CD4-positive, alpha-beta memory T cell (primary cell): ENCODE data around the gene NEB. TPM values are rescaled to one million over a fixed set of nuclear protein-coding genes. Genes with fewer than 3 reads are reported as not detected.

Experiments
- CTCF ChIA-PET: fragments of 350-600 bp; sonication (Branson Sonifier 250); formaldehyde crosslinking; loops from one replicate; lab custom pipeline; 2021; ENCODE audit warnings: inconsistent platforms; ENCODE audit not compliant: partially characterized antibody; lab: Charles Lee
- POLR2A ChIA-PET: fragments of 350-600 bp; sonication (Branson Sonifier 250); formaldehyde crosslinking; loops from one replicate; lab custom pipeline; 2021; ENCODE audit not compliant: partially characterized antibody; lab: Charles Lee
- DNase-seq, 5 donors: peaks; one replicate each; pipeline versions ENCODE4 v3.0.0 to v3.0.0-alpha.2; 2020 to 2022; ENCODE audit warnings: mixed read lengths in 1 of 5
- H3K27ac ChIP-seq: one replicate; pipeline ENCODE4 v1.7.0; 2013; ENCODE audit warnings: low read depth, low read length
- H3K27me3 ChIP-seq: 2 replicates; pipeline ENCODE4 v1.7.0; 2013; ENCODE audit warnings: mild to moderate bottlenecking, low read length, moderate library complexity; ENCODE audit not compliant: insufficient read depth
- H3K36me3 ChIP-seq: 2 replicates; pipeline ENCODE4 v1.7.0; 2013; ENCODE audit warnings: mild to moderate bottlenecking, low read length, moderate library complexity; ENCODE audit not compliant: insufficient read depth
- H3K4me1 ChIP-seq: 2 replicates; pipeline ENCODE4 v1.7.0; 2013; ENCODE audit warnings: mild to moderate bottlenecking, low read length, moderate library complexity; ENCODE audit not compliant: insufficient read depth
- H3K4me3 ChIP-seq, 2 donors: one replicate each; pipeline ENCODE4 v1.7.0; 2013; ENCODE audit warnings: low read length in 2 of 2, mild to moderate bottlenecking in 1 of 2
- H3K9me3 ChIP-seq, 2 donors: one replicate each; pipeline ENCODE4 v1.7.0; 2013; ENCODE audit warnings: low read length in 2 of 2, control low read depth in 1 of 2; ENCODE audit not compliant: control insufficient read depth in 1 of 2
- H3K27ac Mint-ChIP-seq, 7 donors: one replicate each; pipeline ENCODE4 v1.8.0; 2020 to 2021; ENCODE audit warnings: mixed read lengths in 7 of 7, mild to moderate bottlenecking in 6 of 7, inconsistent platforms in 3 of 7, moderate library complexity in 3 of 7
- H3K27me3 Mint-ChIP-seq, 2 donors: one replicate each; pipeline ENCODE4 v1.8.0; 2020 to 2021; ENCODE audit warnings: mixed read lengths in 2 of 2
- H3K36me3 Mint-ChIP-seq, 2 donors: one replicate each; pipeline ENCODE4 v1.8.0; 2020 to 2021; ENCODE audit warnings: mixed read lengths in 2 of 2, inconsistent platforms in 1 of 2, mild to moderate bottlenecking in 1 of 2
- H3K4me1 Mint-ChIP-seq, 4 donors: one replicate each; pipeline ENCODE4 v1.8.0; 2020 to 2021; ENCODE audit warnings: mixed read lengths in 4 of 4, mild to moderate bottlenecking in 1 of 4
- H3K4me3 Mint-ChIP-seq, 8 donors: one replicate each; pipeline ENCODE4 v1.8.0; 2020 to 2021; ENCODE audit warnings: mixed read lengths in 8 of 8, mild to moderate bottlenecking in 7 of 8, moderate library complexity in 6 of 8, inconsistent platforms in 3 of 8
- H3K9me3 Mint-ChIP-seq, 8 donors: one replicate each; pipeline ENCODE4 v1.8.0; 2020 to 2021; ENCODE audit warnings: mixed read lengths in 8 of 8, mild to moderate bottlenecking in 5 of 8, inconsistent platforms in 3 of 8, moderate library complexity in 1 of 8
- intact Hi-C: fragments of 100-400 bp; cut with micrococcal nuclease; formaldehyde crosslinking; loops from one replicate; pipeline ENCODE4 v1.15.1; 2023
- polyA plus RNA-seq, 2 donors: library from polyadenylated mRNA; unstranded; fragments of 300-500 nt; fragmentation: Illumina TruSeq; gene quantifications; one replicate each; pipeline ENCODE4 v1.2.3, GENCODE V29; 2021
- total RNA-seq, 2 experiments: library from RNA; stranded (reverse); gene quantifications; one replicate each; pipeline ENCODE4 v1.2.3, GENCODE V29; 2021

Gene NEB
- total and polyA plus RNA-seq, 4 experiments from 2014 or later = 0.17 to 2.1 (median 0.91) TPM; not detected in 1

- Histone ChIP-seq H3K4me1 (peaks cover 43% of the 10 kb centered on the region), H3K9me3 (no peaks in the 10 kb centered on the region), H3K36me3 (no peaks in the 10 kb centered on the region), H3K4me3 (no peak overlapping the region), H3K27ac (no peak overlapping the region), H3K27me3 (no peaks in the 10 kb centered on the region)
- Mint-ChIP-seq H3K36me3 (peaks cover 0 to 5% of the 10 kb centered on the region in 2 donors), H3K9me3 (no peaks in the 10 kb centered on the region), H3K4me3 (no peak overlapping the region), H3K27me3 (no peaks in the 10 kb centered on the region), H3K4me1 (peaks cover 30 to 49% (median 38%) of the 10 kb centered on the region in 4 donors), H3K27ac (peak overlapping the region in 6 of 7 donors; percentile 36 to 87 (median 66))
- intact Hi-C loops = no loop called here
- DNase-seq = no peak
- POLR2A ChIA-PET = no interaction called here
- CTCF ChIA-PET = no interaction called here
Observed at GRCh38 chr2:151640087-151640486, 94.2 kb downstream of the NEB start.

GRCh38 chr2:151638990-151639389 is 95.3 kb downstream of the NEB start:
- Mint-ChIP-seq H3K27ac (peak overlapping the region; percentile 72 to 96 (median 88)), H3K9me3 (peaks cover 0 to 3% (median 1%) of the 10 kb centered on the region in 8 donors), H3K36me3 (peaks cover 2 to 9% of the 10 kb centered on the region in 2 donors), H3K4me1 (peaks cover 31 to 52% (median 38%) of the 10 kb centered on the region in 4 donors), H3K4me3 (peak overlapping the region in 4 of 8 donors; percentile 1 to 90 (median 68)), H3K27me3 (no peaks in the 10 kb centered on the region)
- Histone ChIP-seq H3K36me3 (no peaks in the 10 kb centered on the region), H3K27ac (no peak overlapping the region), H3K27me3 (no peaks in the 10 kb centered on the region), H3K4me1 (peaks cover 43% of the 10 kb centered on the region), H3K4me3 (no peak overlapping the region), H3K9me3 (no peaks in the 10 kb centered on the region)
- ChIA-PET CTCF (interaction anchor here (2.1 kb wide), 1 partner anchor 24 kb away, joined by 5 read pairs; no protein-coding TSS in a partner anchor), POLR2A (interaction anchor here (0.9 to 2.8 kb wide), 4 partner anchors 12 to 537 kb away, joined by 3 to 19 read pairs (median 5); partner anchors contain the start of genes ARL5A, RBM43 and STAM2)
- DNase-seq = no peak
- intact Hi-C loops = loop anchor here (5.0 kb wide), 1 partner anchor 168 kb away; no protein-coding TSS in a partner anchor

DNA sequence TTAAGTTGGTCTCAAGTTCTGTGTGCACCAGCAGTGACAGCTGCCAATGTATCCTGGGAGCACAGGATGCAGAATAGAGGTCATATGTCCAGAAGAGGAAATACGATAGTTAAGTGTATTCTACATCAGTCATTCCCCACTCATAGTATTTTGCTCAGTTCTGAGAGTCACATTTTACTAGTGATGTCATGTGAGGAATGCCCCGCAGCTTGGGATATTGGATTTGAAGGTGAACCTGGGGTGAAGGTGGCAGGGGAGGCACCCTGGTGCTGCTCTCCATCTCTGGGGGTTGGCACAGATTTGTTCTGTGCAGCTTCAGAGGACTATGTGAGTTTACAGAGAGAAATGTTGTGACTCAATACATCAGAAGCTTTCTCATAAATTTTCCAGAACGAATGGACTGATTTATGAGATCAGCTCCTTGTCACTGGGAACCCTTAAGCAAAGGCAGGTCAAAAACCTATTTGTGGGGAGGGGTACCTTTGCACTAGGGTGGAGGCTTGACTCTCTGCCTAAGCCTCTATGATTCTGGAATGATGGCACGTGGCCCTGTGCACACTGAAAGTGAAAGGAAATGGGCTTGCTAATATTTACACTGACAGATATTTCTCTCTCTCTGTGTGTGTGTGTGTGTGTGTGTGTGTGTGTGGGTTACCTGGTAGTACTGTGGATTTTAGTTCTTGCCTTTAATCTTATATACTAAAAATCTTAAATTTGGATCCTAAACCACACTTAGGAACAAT is 95.9 kb downstream of the NEB start:
- Histone ChIP-seq H3K27me3 (no peaks in the 10 kb centered on the region), H3K36me3 (no peaks in the 10 kb centered on the region), H3K4me1 (peaks cover 46% of the 10 kb centered on the region), H3K4me3 (peak overlapping the region in 1 of 2 donors; percentile 20), H3K9me3 (no peaks in the 10 kb centered on the region), H3K27ac (peak overlapping the region; percentile 51)
- intact Hi-C loops = loop anchor here (5.0 kb wide), 1 partner anchor 169 kb away; no protein-coding TSS in a partner anchor
- peak overlapping the region; percentile 64 to 90 (median 80) for H3K4me3 Mint-ChIP-seq
- peak; percentile 43 to 59 (median 56) for DNase-seq
- CTCF ChIA-PET = interaction anchor here (1.1 to 2.1 kb wide), 2 partner anchors 23 to 76 kb away, joined by 3 to 5 read pairs; no protein-coding TSS in a partner anchor
- H3K9me3 Mint-ChIP-seq = peaks cover 0 to 4% (median 1%) of the 10 kb centered on the region in 8 donors
- peaks cover 33 to 58% (median 39%) of the 10 kb centered on the region in 4 donors for H3K4me1 Mint-ChIP-seq
- H3K36me3 Mint-ChIP-seq = peaks cover 2 to 7% of the 10 kb centered on the region in 2 donors
- POLR2A ChIA-PET = interaction anchor here (0.9 to 2.8 kb wide), 5 partner anchors 12 to 538 kb away, joined by 3 to 19 read pairs (median 4); partner anchors contain the start of genes ARL5A, RBM43 and STAM2
- no peaks in the 10 kb centered on the region for H3K27me3 Mint-ChIP-seq
- peak overlapping the region; percentile 72 to 96 (median 88) for H3K27ac Mint-ChIP-seq

DNA sequence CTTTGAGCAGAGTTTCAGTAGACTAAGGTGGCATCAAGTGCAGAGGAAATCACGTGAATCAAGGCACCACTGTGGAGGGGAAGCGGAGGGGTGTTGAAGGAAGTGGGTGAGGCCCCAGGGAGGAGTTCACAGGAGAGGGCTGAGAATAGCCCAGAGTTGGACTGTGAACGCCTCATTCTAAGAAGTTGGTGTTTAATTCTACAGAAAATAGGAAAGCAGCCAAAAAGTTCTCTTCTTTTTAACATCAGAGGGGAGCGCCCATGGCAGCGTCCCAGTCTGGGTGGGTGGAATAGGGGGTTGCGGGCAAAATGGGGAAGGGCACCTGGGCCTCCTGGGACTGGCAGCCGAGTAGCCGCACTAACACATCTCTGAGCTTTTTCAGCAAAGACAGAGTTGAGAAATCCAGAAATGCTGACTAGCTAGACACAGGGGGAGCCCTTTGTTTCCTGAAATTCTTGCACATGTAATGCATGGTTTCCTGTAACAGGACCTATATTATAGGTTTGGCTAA is 97.0 kb downstream of the NEB start:
- Histone ChIP-seq H3K27me3 (no peaks in the 10 kb centered on the region), H3K27ac (peak overlapping the region; percentile 51), H3K36me3 (no peaks in the 10 kb centered on the region), H3K4me3 (peak overlapping the region in 1 of 2 donors; percentile 1), H3K4me1 (peaks cover 46% of the 10 kb centered on the region), H3K9me3 (no peaks in the 10 kb centered on the region)
- H3K36me3 Mint-ChIP-seq = peaks cover 2 to 7% of the 10 kb centered on the region in 2 donors
- POLR2A ChIA-PET = interaction anchor here (0.8 to 2.8 kb wide), 5 partner anchors 12 to 376 kb away, joined by 4 to 19 read pairs (median 4); partner anchors contain the start of genes ARL5A and RBM43
- intact Hi-C loops = loop anchor here (1.0 to 5.0 kb wide), 2 partner anchors 170 to 191 kb away; partner anchors contain the start of gene ARL5A
- CTCF ChIA-PET = interaction anchor here (0.9 to 2.1 kb wide), 6 partner anchors 12 to 539 kb away, joined by 3 to 5 read pairs (median 4); partner anchors contain the start of genes ARL5A and STAM2
- DNase-seq = peak; percentile 66 to 76 (median 70)
- peaks cover 33 to 62% (median 40%) of the 10 kb centered on the region in 4 donors for H3K4me1 Mint-ChIP-seq
- H3K27me3 Mint-ChIP-seq = no peaks in the 10 kb centered on the region
- peak overlapping the region; percentile 69 to 90 (median 80) for H3K4me3 Mint-ChIP-seq
- H3K27ac Mint-ChIP-seq = peak overlapping the region; percentile 72 to 96 (median 88)
- H3K9me3 Mint-ChIP-seq = peaks cover 0 to 4% (median 1%) of the 10 kb centered on the region in 8 donors

- Histone ChIP-seq H3K4me1 (peaks cover 44% of the 10 kb centered on the region), H3K9me3 (no peaks in the 10 kb centered on the region), H3K27ac (no peak overlapping the region), H3K4me3 (no peak overlapping the region), H3K36me3 (no peaks in the 10 kb centered on the region), H3K27me3 (no peaks in the 10 kb centered on the region)
- H3K9me3 Mint-ChIP-seq = peaks cover 0 to 4% (median 1%) of the 10 kb centered on the region in 8 donors
- H3K27me3 Mint-ChIP-seq = no peaks in the 10 kb centered on the region
- ChIA-PET POLR2A (interaction anchor here (0.6 kb wide), 1 partner anchor 193 kb away, joined by 3 read pairs; the partner anchor contains the start of gene ARL5A), CTCF (interaction anchor here (0.6 to 1.3 kb wide), 3 partner anchors 9 to 1190 kb away, joined by 3 to 4 read pairs (median 3); no protein-coding TSS in a partner anchor)
- H3K27ac Mint-ChIP-seq = no peak overlapping the region
- no peak for DNase-seq
- H3K4me1 Mint-ChIP-seq = peaks cover 33 to 51% (median 36%) of the 10 kb centered on the region in 4 donors
- no peak overlapping the region for H3K4me3 Mint-ChIP-seq
- intact Hi-C loops = loop anchor here (5.0 kb wide), 1 partner anchor 172 kb away; no protein-coding TSS in a partner anchor
- H3K36me3 Mint-ChIP-seq = peaks cover 2 to 14% of the 10 kb centered on the region in 2 donors
Observed at GRCh38 chr2:151634736-151635467, 99.4 kb downstream of the NEB start.

GRCh38 chr2:151632993-151633565 is 101.2 kb downstream of the NEB start:
- Histone ChIP-seq H3K27ac (no peak overlapping the region), H3K27me3 (no peaks in the 10 kb centered on the region), H3K9me3 (no peaks in the 10 kb centered on the region), H3K4me3 (no peak overlapping the region), H3K36me3 (no peaks in the 10 kb centered on the region), H3K4me1 (peaks cover 26% of the 10 kb centered on the region)
- H3K27ac Mint-ChIP-seq = no peak overlapping the region
- H3K4me3 Mint-ChIP-seq = peak overlapping the region in 1 of 8 donors; percentile 35
- intact Hi-C loops = no loop called here
- peaks cover 18 to 33% (median 20%) of the 10 kb centered on the region in 4 donors for H3K4me1 Mint-ChIP-seq
- POLR2A ChIA-PET = no interaction called here
- CTCF ChIA-PET = no interaction called here
- peaks cover 0 to 4% (median 1%) of the 10 kb centered on the region in 8 donors for H3K9me3 Mint-ChIP-seq
- H3K36me3 Mint-ChIP-seq = peaks cover 2 to 17% of the 10 kb centered on the region in 2 donors
- no peaks in the 10 kb centered on the region for H3K27me3 Mint-ChIP-seq
- peak in 1 of 5 donors; percentile 5 for DNase-seq
